Measurements from ENCODE around the gene PTPN22.
A peak's percentile ranks its signal among the peaks of the same experiment; 100 is the strongest.

The PTPN22 gene

DNA sequence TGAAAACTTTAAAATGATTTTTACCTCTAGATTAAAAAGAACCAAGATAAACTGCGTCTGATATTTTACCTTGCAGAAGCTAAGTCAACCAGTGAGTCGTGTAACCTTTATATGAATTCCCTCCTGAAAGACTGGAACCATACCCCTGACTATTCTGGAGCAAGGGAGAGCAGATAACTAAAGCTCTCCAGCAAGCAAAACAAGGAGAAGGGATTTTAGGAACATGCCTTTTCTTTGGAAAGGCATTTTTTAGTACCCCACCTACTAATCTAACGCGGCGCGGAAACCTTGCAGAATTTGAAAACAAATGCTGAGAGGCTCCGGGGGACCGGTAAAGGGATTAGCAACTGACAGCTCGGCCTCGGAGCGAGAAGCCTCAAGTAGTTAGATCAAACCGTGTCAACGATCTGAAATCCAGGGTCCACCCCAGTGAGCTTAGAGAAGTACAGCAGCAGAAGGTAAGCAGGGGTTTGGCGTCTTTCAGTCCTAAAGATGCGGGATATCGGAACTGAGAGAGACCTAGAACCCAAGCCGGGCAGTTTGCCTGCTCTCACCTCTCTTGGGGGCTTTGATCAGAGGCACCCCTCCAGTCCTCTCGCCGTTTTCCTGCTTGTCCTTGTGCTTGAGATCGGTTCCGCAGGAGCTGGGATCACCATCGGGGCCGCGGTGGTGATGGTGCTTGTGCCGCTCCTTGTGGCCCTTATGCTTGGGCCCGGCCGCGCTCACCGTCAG is 60.2 kb downstream of the PTPN22 start:
- H3K36me3 ChIP-seq (ENCODE audit: insufficient read depth, low read length): peaks cover 9% of the 10 kb centered on the region
- TF ChIP-seq CTCF (IDR thresholded peaks at IDR 0.05; ENCODE audit: borderline replicate concordance, extremely low read depth, low read length, poor library complexity, severe bottlenecking) (no peak), EZH2 (IDR thresholded peaks at IDR 0.05; ENCODE audit: borderline replicate concordance, low read depth, low read length, severe bottlenecking) (no peak)
- ATAC-seq (ENCODE audit: insufficient read depth, low read depth) (peak; percentile 1; the same call in 1 of the 3 replicates), DNase-seq (peak; percentile 40)
- H2AFZ ChIP-seq (ENCODE audit: low read depth, low read length): peak overlapping the region; percentile 70
- peak overlapping the region; percentile 100 for H3K27ac ChIP-seq (ENCODE audit: low read length)
- peak overlapping the region; percentile 79 for H3K4me2 ChIP-seq (ENCODE audit: insufficient read depth, low read length)
- H3K4me3 ChIP-seq (ENCODE audit: low read depth in 1 of 2, low read length in 2 of 2): peak overlapping the region; percentile 77 to 88
- H3K4me1 ChIP-seq (ENCODE audit: insufficient read depth, low read length): peaks cover 42% of the 10 kb centered on the region
- H3K9ac ChIP-seq (ENCODE audit: low read depth, low read length): peak overlapping the region; percentile 84
- H3K27me3 ChIP-seq (ENCODE audit: insufficient read depth, low read length, poor library complexity): no peaks in the 10 kb centered on the region
- peaks cover 58% of the 10 kb centered on the region for H3K79me2 ChIP-seq (ENCODE audit: insufficient read depth, low read length)
- H3K9me3 ChIP-seq (ENCODE audit: insufficient read depth, low read length, severe bottlenecking): no peaks in the 10 kb centered on the region
- peaks cover 5% of the 10 kb centered on the region; the same call in 1 of the 2 replicates for H4K20me1 ChIP-seq (ENCODE audit: insufficient read depth, low read length)

GRCh38 chr1:113809670-113810602 is 61.6 kb downstream of the PTPN22 start:
- Histone ChIP-seq H3K27me3 (ENCODE audit: insufficient read depth, low read length, poor library complexity) (no peaks in the 10 kb centered on the region), H3K4me1 (ENCODE audit: insufficient read depth, low read length) (peaks cover 42% of the 10 kb centered on the region), H3K4me2 (ENCODE audit: insufficient read depth, low read length) (peak overlapping the region; percentile 79), H3K79me2 (ENCODE audit: insufficient read depth, low read length) (peaks cover 71% of the 10 kb centered on the region), H2AFZ (ENCODE audit: low read depth, low read length) (no peak overlapping the region), H3K9ac (ENCODE audit: low read depth, low read length) (peak overlapping the region; percentile 84), H3K9me3 (ENCODE audit: insufficient read depth, low read length, severe bottlenecking) (no peaks in the 10 kb centered on the region), H3K36me3 (ENCODE audit: insufficient read depth, low read length) (peaks cover 11% of the 10 kb centered on the region), H3K4me3 (ENCODE audit: low read depth in 1 of 2, low read length in 2 of 2) (peak overlapping the region; percentile 77 to 88; a peak in 3 of 4 replicates), H3K27ac (ENCODE audit: low read length) (peak overlapping the region; percentile 36; the same call in 1 of the 2 replicates), H4K20me1 (ENCODE audit: insufficient read depth, low read length) (peaks cover 5% of the 10 kb centered on the region; the same call in 1 of the 2 replicates)
- no peak for DNase-seq
- TF ChIP-seq CTCF (IDR thresholded peaks at IDR 0.05; ENCODE audit: borderline replicate concordance, extremely low read depth, low read length, poor library complexity, severe bottlenecking): no peak
- TF ChIP-seq EZH2 (IDR thresholded peaks at IDR 0.05; ENCODE audit: borderline replicate concordance, low read depth, low read length, severe bottlenecking): no peak
- no peak for ATAC-seq (ENCODE audit: insufficient read depth, low read depth)

GRCh38 chr1:113808450-113809195 is 62.9 kb downstream of the PTPN22 start:
- Histone ChIP-seq H2AFZ (ENCODE audit: low read depth, low read length) (no peak overlapping the region), H3K4me3 (ENCODE audit: low read depth in 1 of 2, low read length in 2 of 2) (peak overlapping the region in 1 of 2 experiments; percentile 88; a peak in 2 of 4 replicates), H3K9me3 (ENCODE audit: insufficient read depth, low read length, severe bottlenecking) (no peaks in the 10 kb centered on the region), H3K9ac (ENCODE audit: low read depth, low read length) (peak overlapping the region; percentile 84; the same call in 1 of the 2 replicates), H3K27me3 (ENCODE audit: insufficient read depth, low read length, poor library complexity) (no peaks in the 10 kb centered on the region), H4K20me1 (ENCODE audit: insufficient read depth, low read length) (peaks cover 5% of the 10 kb centered on the region; the same call in 1 of the 2 replicates), H3K27ac (ENCODE audit: low read length) (peak overlapping the region; percentile 40; the same call in 1 of the 2 replicates), H3K4me1 (ENCODE audit: insufficient read depth, low read length) (peaks cover 53% of the 10 kb centered on the region), H3K79me2 (ENCODE audit: insufficient read depth, low read length) (peaks cover 85% of the 10 kb centered on the region), H3K36me3 (ENCODE audit: insufficient read depth, low read length) (peaks cover 11% of the 10 kb centered on the region), H3K4me2 (ENCODE audit: insufficient read depth, low read length) (peak overlapping the region; percentile 79)
- DNase-seq (no peak), ATAC-seq (ENCODE audit: insufficient read depth, low read depth) (no peak)
- no peak for TF ChIP-seq CTCF (IDR thresholded peaks at IDR 0.05; ENCODE audit: borderline replicate concordance, extremely low read depth, low read length, poor library complexity, severe bottlenecking)

All from DND-41 (cell line).